MV-4-11 (cell line): ENCODE measurements around the gene TENM3.
"Not testable (repeated sequence)": the region's sequence is repeated elsewhere in the genome, so short reads cannot be mapped to it uniquely, and the experiment has no call there.

Experiments
- DNase-seq: peaks from one replicate; lab custom pipeline; 2025; lab: John Stamatoyannopoulos, UW

Gene TENM3

GRCh38 chr4:182337366-182337765 is 94.2 kb downstream of the TENM3 start:
- DNase-seq, result peak; percentile 71

- no peak for DNase-seq
Measured at GRCh38 chr4:182338063-182338462, 94.9 kb downstream of the TENM3 start.

- DNase-seq, result no peak
Measured at GRCh38 chr4:182338746-182339145, 95.5 kb downstream of the TENM3 start.

- no peak for DNase-seq
Measured at GRCh38 chr4:182339221-182339641, 96.0 kb downstream of the TENM3 start.

GRCh38 chr4:182343453-182343852 is 100.3 kb downstream of the TENM3 start:
- DNase-seq, result no peak

GRCh38 chr4:182344968-182345367 is 101.8 kb downstream of the TENM3 start:
- DNase-seq, result no peak

- no peak for DNase-seq
Measured at GRCh38 chr4:182346250-182346649, 103.0 kb downstream of the TENM3 start.

- DNase-seq, result no peak
Measured at GRCh38 chr4:182346675-182347375, 103.6 kb downstream of the TENM3 start.

- no peak for DNase-seq
Measured at GRCh38 chr4:182348779-182349326, 105.7 kb downstream of the TENM3 start.

GRCh38 chr4:182350041-182350440 is 106.8 kb downstream of the TENM3 start:
- no peak for DNase-seq

- no peak for DNase-seq
Measured at GRCh38 chr4:182351485-182351884, 108.3 kb downstream of the TENM3 start.

GRCh38 chr4:182354106-182354505 is 110.9 kb downstream of the TENM3 start:
- DNase-seq, result no peak

GRCh38 chr4:182354867-182355266 is 111.7 kb downstream of the TENM3 start:
- peak; percentile 61 for DNase-seq

- no peak for DNase-seq
Measured at GRCh38 chr4:182367153-182367552, 124.0 kb downstream of the TENM3 start.

- peak; percentile 61 for DNase-seq
Measured at GRCh38 chr4:182369211-182369610, 126.0 kb downstream of the TENM3 start.

GRCh38 chr4:182370491-182370890 is 127.3 kb downstream of the TENM3 start:
- DNase-seq, result no peak

- DNase-seq, result peak; percentile 25
Measured at GRCh38 chr4:182380771-182381181, 137.6 kb downstream of the TENM3 start.

GRCh38 chr4:182382941-182383340 is 139.7 kb downstream of the TENM3 start:
- no peak for DNase-seq

- DNase-seq, result no peak
Measured at GRCh38 chr4:182384631-182385091, 141.5 kb downstream of the TENM3 start.

GRCh38 chr4:182385897-182386296 is 142.7 kb downstream of the TENM3 start:
- DNase-seq, result no peak

GRCh38 chr4:182386576-182386975 is 143.4 kb downstream of the TENM3 start:
- not testable (repeated sequence) for DNase-seq

GRCh38 chr4:182391111-182391684 is 148.0 kb downstream of the TENM3 start:
- DNase-seq, result no peak

- no peak for DNase-seq
Measured at GRCh38 chr4:182394181-182394580, 151.0 kb downstream of the TENM3 start.
